NOMO-1 (cell line): ENCODE measurements around the gene SREBF2.

Source experiments
- DNase-seq, 2 experiments: peaks; one replicate each; lab custom pipeline; 2025; ENCODE audit not compliant: unreplicated experiment in 2 of 2; lab: John Stamatoyannopoulos, UW

The SREBF2 gene

DNA sequence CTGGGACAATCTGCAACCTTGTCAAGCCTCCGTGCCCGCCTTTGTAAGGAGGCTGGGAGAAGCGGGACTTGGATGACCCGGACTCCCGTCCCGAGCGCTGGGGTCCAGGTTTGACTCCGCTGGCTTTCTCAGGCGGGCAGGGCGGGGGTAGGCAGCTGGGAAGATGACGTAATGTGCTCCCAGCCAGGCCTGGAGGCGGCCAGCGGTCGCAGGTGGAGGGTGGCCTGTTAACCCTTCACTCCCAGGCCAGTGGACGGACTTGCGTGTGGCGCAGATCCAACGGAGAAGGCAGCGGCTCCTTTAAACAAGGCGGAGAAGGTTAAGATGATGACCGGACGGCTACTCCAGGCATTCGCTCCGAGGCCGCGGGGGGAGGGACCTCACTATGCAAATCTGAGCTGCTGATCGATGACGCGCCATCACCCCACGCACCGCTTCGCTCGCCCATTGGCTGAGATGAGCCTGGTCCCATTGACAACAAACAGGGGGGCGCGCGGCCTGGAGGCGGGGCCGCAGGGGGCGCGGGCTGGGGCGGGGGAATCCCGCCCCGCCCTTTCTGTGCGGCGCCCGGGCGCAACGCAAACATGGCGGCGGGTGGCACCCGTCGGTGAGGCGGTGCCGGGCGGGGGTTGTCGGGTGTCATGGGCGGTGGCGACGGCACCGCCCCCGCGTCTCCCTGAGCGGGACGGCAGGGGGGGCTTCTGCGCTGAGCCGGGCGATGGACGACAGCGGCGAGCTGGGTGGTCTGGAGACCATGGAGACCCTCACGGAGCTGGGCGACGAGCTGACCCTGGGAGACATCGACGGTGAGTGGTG lies at the start of gene SREBF2:
SREBF2 (plus strand) TSS at position 553 of the 816 bp plus-strand sequence; CDS start at position 719, 166 bp downstream.
- DNase-seq: peak; percentile 98

GRCh38 chr22:41787331-41787730 lies 45.6 kb upstream of the SREBF2 start:
- no peak for DNase-seq

DNA sequence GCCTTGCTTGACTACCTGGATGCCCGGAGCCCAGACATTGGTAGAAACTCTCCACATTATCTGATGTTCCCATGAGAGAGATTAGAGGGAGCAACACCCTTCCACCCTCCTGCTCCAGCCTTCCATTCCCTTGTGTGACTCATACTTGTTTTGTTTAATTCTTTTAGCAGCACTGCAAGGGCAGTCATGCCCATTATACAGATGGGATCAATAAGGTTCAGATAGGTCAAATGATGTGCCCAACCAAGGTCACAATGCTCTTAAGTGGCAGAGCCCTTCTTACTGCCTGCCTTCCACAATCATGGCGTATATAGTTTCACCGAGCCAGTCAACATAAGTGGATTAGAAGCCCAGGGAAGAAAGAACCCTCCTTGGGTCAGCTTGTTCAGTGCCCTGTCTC lies 39.0 kb upstream of the SREBF2 start:
- no peak for DNase-seq

GRCh38 chr22:41798736-41799135 lies 34.2 kb upstream of the SREBF2 start:
- no peak for DNase-seq

GRCh38 chr22:41799486-41800347 lies 33.2 kb upstream of the SREBF2 start:
- no peak for DNase-seq

DNA sequence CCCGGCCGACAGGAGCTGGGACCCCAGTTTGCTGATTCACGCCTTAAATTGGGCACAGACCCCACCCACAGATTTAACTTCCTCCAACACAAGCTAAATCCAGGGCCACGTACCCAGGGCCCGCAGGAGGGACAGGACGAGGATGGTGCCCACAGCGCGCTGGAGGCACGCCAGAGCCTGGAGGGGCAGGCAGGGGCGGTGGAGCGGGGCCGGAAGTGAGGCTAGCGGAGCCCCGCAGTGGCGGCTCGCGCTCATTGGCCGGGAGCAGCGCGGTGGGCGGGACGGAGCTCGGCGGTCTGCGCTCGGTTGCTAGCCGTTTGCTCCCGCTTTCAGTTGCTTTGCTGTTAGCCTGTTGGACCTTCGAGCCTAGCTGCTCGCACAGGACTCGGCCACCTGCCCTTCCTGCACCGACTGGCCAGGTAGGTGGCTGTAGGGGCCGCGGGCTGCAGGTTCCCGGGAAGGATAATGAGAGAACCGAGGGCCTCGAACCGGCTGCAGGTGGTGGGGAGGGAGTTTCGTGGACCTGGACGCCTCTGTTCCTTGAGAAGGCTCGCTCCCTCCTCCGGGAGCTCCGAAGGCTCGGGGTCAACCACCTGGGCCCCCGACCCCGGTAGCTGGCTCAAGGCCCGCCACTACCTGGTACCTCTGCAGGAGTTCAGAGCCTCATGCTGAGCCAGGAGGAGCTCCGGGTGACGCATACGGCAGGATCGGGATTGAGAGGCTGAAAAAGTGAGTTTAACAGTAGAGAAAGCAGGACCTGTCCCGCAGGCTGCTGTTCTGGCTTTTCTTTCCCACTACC lies 32.4 kb upstream of the SREBF2 start, which contains the start of gene CCDC134:
CCDC134 (plus strand) TSS at position 332 of the 799 bp plus-strand sequence. CDS start 8,212 bp downstream, outside the sequence.
- DNase-seq: peak; percentile 93 to 97

- no peak for DNase-seq
Measured at GRCh38 chr22:41801147-41801819, 31.6 kb upstream of the SREBF2 start.

GRCh38 chr22:41801886-41802285 lies 31.0 kb upstream of the SREBF2 start:
- no peak for DNase-seq

DNA sequence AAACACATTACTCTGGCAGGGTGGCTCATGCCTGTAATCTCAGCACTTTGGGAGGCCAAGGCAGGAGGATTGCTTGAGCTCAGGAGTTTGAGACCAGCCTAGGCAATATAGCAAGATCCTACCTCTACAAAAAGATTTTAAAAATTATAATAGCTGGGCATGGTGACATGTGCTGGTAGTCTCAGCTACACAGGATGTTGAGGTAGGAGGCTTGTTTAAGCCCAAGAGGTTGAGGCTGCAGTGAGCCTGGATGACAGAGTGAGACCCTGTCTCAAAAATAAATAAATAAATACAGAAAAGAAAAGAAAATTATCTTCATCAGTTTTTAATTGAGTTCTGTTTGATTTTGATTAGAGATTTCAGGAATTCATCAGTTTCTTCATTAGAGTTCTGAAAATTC lies 27.3 kb upstream of the SREBF2 start:
- no peak for DNase-seq

- no peak for DNase-seq
Measured at GRCh38 chr22:41808400-41808799, 24.5 kb upstream of the SREBF2 start.

DNA sequence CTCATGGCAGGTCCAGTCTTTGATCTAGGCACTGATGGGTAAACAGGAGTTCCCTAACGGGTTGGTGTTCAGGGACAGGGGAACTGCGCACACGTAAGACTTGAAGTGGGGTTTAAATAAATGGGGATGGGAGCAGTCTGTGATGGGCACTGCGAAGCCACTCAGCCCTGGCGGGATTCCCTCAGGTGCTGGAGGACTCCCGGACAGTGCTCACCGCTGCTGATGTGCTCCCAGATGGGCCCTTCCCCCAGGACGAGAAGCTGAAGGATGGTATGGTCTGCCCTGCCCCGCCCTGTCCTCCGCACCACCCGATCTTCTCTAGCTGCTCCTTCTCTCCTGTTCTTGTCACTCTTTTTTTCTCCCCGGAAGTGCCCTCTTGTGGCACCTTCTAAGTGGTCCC lies 22.9 kb upstream of the SREBF2 start:
- DNase-seq: no peak

GRCh38 chr22:41812805-41813545 lies 19.9 kb upstream of the SREBF2 start:
- DNase-seq: no peak

GRCh38 chr22:41813726-41814410 lies 19.0 kb upstream of the SREBF2 start:
- no peak for DNase-seq

DNA sequence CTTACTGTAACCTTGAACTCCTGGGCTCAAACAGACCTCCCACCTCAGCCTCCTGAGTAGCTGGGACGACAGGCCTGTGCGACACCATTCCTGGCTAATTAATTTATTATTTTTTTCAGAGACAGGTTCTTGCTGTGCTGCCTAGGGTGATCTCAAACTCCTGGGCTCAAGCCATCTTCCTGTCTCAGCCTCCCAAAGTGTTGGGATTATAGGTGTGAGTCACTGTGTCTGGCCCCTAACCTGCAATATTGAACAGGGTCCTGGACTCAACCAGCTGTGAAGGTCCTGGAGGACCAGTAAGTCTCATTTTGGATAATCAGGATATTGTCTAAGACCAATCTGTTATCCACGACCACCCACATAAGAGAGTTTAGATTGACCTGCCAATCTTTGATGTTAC lies 17.2 kb upstream of the SREBF2 start:
- DNase-seq: no peak

- DNase-seq: no peak
Measured at GRCh38 chr22:41816241-41816640, 16.7 kb upstream of the SREBF2 start.

- no peak for DNase-seq
Measured at GRCh38 chr22:41816871-41817270, 16.0 kb upstream of the SREBF2 start.

DNA sequence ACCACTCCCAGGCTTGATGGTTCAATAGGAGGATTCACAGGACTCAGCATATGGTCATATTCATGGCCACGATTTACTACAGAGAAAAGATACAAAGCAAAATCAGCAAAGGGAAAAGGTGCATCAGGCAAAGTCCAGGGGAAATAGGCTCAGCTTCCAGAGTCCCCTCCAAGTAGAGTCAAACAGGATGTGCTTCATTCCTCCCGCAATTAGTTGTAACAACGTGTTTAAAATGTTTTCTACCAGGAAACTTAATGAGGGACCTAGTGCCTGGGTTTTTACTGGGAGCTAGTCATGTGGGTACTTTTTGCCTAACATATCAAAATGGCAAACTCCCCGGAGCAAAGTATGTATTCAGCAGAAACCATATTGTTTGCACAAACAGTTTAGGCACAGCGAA lies 14.9 kb upstream of the SREBF2 start:
- DNase-seq: no peak

GRCh38 chr22:41818596-41818995 lies 14.3 kb upstream of the SREBF2 start:
- no peak for DNase-seq

- DNase-seq: no peak
Measured at GRCh38 chr22:41819257-41819656, 13.6 kb upstream of the SREBF2 start.
